Right cardiac atrium (tissue), 5 donors: ENCODE results near the gene MAP2K6. TPM values are rescaled to one million over a fixed set of nuclear protein-coding genes. Genes with fewer than 3 reads are reported as not detected.

ENCODE experiments used
- ATAC-seq, 2 donors: fragments of 200-7000 bp; cut with Tn5 transposase; one replicate each; pipeline versions ENCODE4 v1.8.0 to v1.9.1; 2020; ENCODE audit warnings: moderate library complexity in 2 of 2, mild to moderate bottlenecking in 1 of 2
- DNase-seq, 3 donors: peaks; one replicate each; pipeline ENCODE4 v3.0.0-alpha.2; 2020
- H3K27ac ChIP-seq: one replicate; pipeline ENCODE4 v1.5.1; 2013; ENCODE audit warnings: mild to moderate bottlenecking, low read length, control low read depth, moderate library complexity
- H3K27me3 ChIP-seq: one replicate; pipeline ENCODE4 v1.6.1; 2013; ENCODE audit not compliant: control insufficient read depth, insufficient read depth
- H3K4me1 ChIP-seq: one replicate; pipeline ENCODE4 v1.6.1; 2013; ENCODE audit warnings: low read length; ENCODE audit not compliant: control insufficient read depth, insufficient read depth
- H3K4me3 ChIP-seq: one replicate; pipeline ENCODE4 v1.5.1; 2013; ENCODE audit warnings: low read length, control low read depth
- H3K9me3 ChIP-seq: one replicate; pipeline ENCODE4 v1.6.1; 2013; ENCODE audit warnings: low read length; ENCODE audit not compliant: control insufficient read depth
- WGBS: extraction: QIAGEN DNeasy Blood & Tissue Kit; methylation state at CpG from one replicate; pipeline ENCODE4 v1.1.7; 2013; 5-methylcytosine and 5-hydroxymethylcytosine counted together
- intact Hi-C, 4 donors: fragments of 100-400 bp; cut with DNase I; formaldehyde crosslinking; loops; one replicate each; pipeline versions ENCODE4 v1.11.0 to v1.14.0; 2022 to 2023
- polyA plus RNA-seq: library from polyadenylated mRNA; stranded (reverse); fragments of 200-250 nt; gene quantifications from one replicate; pipeline ENCODE4 v1.2.3, GENCODE V29; 2013
- total RNA-seq, 4 donors: library from RNA; stranded (reverse); fragmentation: NEBNext Ultra II Directional; extraction: Animal tissue kit (Norgen Biotek cat#: 25700); gene quantifications; one replicate each; pipeline ENCODE4 v1.2.1, GENCODE V29; 2021
- donor health status: healthy with polysubstance abuse.
- donor health status: DM: no; HTN: yes; CAD: no.
- donor health status: DM: no; HTN: no; CAD: no.
- donor health status: DM: no; HTN: yes; CAD: no; lungs with severe emphysema.
- donor health status: DM: yes; HTN: yes; CAD: no.

MAP2K6 gene
- total and polyA plus RNA-seq, 5 donors, result 0.72 to 4.1 (median 2.5) TPM

DNA sequence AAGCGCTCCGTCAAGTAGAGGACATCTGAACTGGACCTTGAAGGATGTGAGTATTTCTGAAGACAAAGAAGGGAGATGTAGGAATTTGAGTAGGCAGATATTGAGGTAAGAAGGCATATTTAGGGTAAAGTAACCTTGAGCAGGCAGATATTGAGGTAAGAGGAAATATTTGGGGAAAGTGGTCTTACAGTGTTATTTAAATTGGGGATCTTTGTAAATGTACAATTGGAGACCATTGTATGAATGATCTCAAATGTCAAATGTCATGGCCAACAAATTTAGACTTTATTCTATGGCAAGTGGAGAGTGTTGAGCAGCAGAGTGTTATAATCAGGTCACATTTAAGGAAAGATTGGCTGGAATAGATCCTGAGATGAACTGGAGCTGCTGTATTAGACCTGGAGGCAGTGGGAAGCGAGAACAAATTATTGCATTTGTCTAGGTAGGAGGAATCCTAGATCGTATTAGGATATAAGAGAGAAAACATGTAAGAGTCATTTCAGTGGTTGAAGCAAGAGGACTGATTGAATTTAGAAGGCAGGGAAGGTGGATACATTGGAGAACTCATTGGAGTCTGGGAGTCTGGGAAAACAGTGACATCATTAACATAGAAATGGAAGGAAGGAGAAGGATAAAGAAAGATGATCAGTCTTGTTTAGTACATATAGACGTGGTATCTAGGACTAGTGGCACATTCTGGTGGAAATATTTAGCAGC is 165.6 kb downstream of the MAP2K6 start:
- DNase-seq, result no peak
- 82% methylated on average over 5 of the region's 5 CpGs for WGBS
- H3K27me3 ChIP-seq, result no peaks in the 10 kb centered on the region
- intact Hi-C loops, result no loop called here
- H3K4me1 ChIP-seq, result peaks cover 2% of the 10 kb centered on the region
- ATAC-seq, result no peak
- no peak overlapping the region for H3K27ac ChIP-seq
- H3K4me3 ChIP-seq, result no peak overlapping the region
- no peaks in the 10 kb centered on the region for H3K9me3 ChIP-seq

DNA sequence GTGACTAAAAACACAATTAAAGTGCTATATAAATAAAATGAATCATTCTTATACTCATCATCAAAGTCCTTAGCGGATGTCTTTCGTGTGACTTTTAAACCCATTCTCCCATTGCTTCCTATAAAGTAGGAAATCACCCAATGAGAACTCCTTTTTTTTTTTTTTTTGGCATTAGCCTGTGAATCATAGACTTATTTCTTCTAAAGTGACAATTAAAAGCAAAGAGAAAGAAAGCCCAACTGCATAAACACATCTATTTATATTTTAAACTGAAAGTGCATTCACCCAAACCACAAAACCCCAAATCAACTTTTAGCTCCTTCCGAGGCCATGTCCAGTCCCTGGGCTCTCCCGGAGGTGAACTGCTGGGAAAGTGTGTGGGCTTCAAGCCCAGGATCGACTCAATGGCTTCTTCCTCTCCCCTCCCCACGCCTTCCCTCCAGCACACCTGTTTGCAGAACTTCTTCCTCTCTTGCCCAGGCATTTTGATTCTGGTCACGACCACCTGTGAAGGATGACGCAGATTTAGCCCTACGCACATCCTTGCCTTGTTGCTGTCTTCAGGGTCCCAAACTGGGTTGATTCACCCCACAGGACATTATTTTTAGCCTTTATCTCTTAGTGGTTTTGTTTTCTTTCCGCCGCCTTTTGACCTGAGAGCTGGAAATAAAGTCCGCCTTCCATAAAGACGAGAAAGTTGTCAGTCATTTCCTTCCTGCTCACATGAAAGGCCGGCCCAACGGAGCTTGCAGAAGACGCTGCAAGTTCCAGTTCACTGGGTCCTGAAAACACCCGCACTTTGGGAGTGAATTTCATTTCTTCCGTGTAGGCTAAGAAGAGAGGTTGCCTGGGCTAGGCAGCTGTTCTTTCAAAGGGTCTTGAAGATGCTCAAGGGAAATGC is 166.8 kb downstream of the MAP2K6 start:
- ATAC-seq (peak in 1 of 2 donors; percentile 86), DNase-seq (peak in 1 of 3 donors; percentile 27)
- peak overlapping the region; percentile 64 for H3K27ac ChIP-seq
- no peaks in the 10 kb centered on the region for H3K9me3 ChIP-seq
- peak overlapping the region; percentile 33 for H3K4me3 ChIP-seq
- intact Hi-C loops, result no loop called here
- peaks cover 2% of the 10 kb centered on the region for H3K4me1 ChIP-seq
- 47% methylated on average over 18 of the region's 18 CpGs for WGBS
- H3K27me3 ChIP-seq, result no peaks in the 10 kb centered on the region

DNA sequence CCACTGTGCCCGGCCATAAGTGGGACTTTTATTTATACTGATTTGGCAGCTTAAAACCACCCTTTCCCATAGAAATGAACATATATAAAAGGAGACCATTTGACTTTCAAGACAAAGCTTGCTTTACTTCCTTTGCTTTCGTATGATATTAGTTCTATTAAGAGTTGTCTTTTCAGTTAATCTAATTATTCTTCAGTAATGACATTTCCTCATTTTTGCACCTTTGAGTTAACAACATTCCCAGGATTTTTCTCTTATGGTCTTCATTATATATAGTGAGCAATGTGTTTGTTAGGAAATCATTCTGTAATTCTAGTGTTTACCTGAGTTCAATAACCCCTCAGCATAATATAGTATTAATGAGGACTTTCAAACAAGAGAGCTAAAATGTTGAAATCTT is 173.8 kb downstream of the MAP2K6 start:
- Histone ChIP-seq H3K4me3 (no peak overlapping the region), H3K27me3 (no peaks in the 10 kb centered on the region), H3K4me1 (no peaks in the 10 kb centered on the region), H3K27ac (no peak overlapping the region), H3K9me3 (no peaks in the 10 kb centered on the region)
- DNase-seq (no peak), ATAC-seq (no peak)
- WGBS, result 47% methylated on average over 2 of the region's 2 CpGs
- intact Hi-C loops, result no loop called here

DNA sequence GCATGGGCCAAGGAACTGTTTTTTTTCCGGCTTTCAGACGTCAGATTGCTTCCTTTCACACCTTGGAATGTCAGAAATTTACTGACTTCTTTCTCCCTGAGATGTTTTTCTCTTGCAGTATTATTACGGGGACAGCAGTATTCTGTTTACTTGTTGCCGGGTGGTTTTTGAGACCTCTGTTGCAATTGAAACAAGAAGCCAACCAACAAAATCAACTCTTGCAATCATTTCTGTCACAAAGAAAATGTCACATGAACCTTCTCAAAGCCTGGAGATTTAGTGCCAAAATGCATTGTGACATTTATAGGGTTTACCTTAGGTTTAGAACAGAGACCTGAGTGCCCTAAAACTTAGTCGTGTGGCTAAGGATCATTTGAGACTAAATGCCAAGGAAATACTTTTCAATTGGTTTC is 174.3 kb downstream of the MAP2K6 start:
- no peaks in the 10 kb centered on the region for H3K4me1 ChIP-seq
- H3K27me3 ChIP-seq, result no peaks in the 10 kb centered on the region
- no peak for DNase-seq
- intact Hi-C loops, result no loop called here
- no peak for ATAC-seq
- WGBS, result 48% methylated on average over 5 of the region's 5 CpGs
- no peak overlapping the region for H3K27ac ChIP-seq
- H3K4me3 ChIP-seq, result no peak overlapping the region
- no peaks in the 10 kb centered on the region for H3K9me3 ChIP-seq

DNA sequence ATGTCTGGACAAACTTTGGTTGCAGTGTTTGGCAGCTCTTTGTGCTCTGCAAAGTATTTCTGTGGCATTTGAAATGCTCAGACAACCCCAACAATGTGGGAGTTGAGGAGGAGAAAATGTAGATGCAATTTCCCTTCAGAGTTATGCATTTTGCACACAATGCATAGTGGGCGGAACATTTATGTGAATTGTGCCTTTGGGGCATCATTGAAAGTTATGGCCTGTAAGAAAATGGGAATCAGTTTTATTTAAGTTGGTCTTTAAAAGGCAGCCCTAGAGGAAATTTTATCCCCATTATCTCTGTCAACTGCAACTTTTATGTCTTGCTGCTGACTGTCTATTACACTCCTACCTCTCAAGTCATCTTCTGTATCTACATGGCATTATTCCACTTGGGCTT is 176.2 kb downstream of the MAP2K6 start:
- no peaks in the 10 kb centered on the region for H3K27me3 ChIP-seq
- ATAC-seq, result no peak
- 95% methylated on average over 1 of the region's 1 CpG for WGBS
- intact Hi-C loops, result no loop called here
- H3K9me3 ChIP-seq, result no peaks in the 10 kb centered on the region
- H3K4me3 ChIP-seq, result no peak overlapping the region
- no peaks in the 10 kb centered on the region for H3K4me1 ChIP-seq
- no peak overlapping the region for H3K27ac ChIP-seq
- no peak for DNase-seq

DNA sequence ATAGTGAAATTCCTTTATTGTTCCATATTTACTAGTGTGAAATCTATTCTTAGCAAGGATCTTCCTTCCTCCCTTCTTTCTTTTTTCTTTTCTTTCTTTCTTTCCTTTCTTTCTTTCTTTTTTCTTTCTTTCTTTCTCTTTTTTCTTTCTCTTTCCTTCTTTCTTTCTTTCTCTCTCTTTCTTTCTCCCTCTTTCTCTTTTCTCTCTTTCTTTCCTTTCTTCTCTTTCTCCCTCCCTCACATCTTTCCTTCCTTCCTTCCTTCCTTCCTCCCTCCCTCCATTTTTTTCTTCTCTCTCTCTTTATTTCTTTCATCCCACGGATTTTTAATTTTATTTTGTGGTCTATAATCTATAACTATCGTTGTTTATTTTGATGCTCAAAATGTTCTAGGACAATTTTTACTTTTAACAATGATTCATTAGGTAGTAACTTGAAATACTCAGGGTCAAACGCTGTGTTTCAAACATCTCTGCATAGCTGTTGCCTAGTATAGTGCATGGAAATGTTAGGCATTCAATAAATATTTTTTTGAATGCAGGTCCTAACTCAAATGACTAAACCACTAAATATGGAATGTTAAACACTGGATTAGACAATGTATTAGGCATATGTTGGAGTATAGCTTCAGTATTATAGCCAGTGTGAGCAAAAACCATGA is 178.3 kb downstream of the MAP2K6 start:
- H3K27ac ChIP-seq, result no peak overlapping the region
- H3K27me3 ChIP-seq, result no peaks in the 10 kb centered on the region
- H3K9me3 ChIP-seq, result no peaks in the 10 kb centered on the region
- ATAC-seq (no peak), DNase-seq (no peak)
- H3K4me1 ChIP-seq, result no peaks in the 10 kb centered on the region
- 60% methylated on average over 3 of the region's 3 CpGs for WGBS
- intact Hi-C loops, result no loop called here
- H3K4me3 ChIP-seq, result no peak overlapping the region

DNA sequence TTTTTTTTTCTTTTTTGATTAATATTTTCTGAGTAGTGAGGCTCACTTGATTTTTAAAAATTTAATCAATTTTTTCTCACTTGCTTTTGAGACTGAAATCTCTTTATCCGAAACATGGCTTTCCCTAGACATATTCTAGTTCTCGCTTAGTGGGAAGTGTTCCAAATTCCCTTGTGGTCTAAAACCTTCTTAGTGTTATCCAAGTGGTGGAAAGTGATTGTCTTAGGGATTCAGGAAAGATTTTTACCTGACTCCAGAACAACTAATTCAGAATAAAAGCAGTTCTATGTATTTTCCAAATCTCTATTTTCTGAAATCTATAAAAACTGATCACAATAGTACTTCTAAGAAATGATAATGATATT is 178.8 kb downstream of the MAP2K6 start:
- ATAC-seq (no peak), DNase-seq (no peak)
- no peaks in the 10 kb centered on the region for H3K9me3 ChIP-seq
- H3K4me3 ChIP-seq, result no peak overlapping the region
- no peaks in the 10 kb centered on the region for H3K4me1 ChIP-seq
- no peak overlapping the region for H3K27ac ChIP-seq
- 96% methylated on average over 2 of the region's 2 CpGs for WGBS
- intact Hi-C loops, result no loop called here
- H3K27me3 ChIP-seq, result no peaks in the 10 kb centered on the region

DNA sequence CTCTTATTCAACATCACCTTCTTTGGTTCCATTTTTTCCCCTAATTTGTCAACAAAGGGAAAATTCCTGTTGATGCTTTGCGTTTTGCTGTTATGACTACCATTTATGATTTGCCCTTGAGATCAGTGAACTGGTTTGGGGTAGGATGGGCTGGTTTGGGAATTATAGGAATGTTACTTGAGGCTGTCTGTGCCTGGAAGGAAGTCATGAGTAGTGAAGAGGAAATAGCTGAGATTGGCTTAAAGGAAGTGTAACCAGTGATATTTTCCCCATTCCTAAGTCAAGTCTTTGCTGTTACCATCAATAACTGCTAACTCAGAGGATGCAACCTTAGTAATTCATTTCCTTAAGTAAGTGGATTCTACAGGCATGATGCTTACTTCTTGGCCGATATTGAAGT is 179.2 kb downstream of the MAP2K6 start:
- no peak overlapping the region for H3K27ac ChIP-seq
- H3K9me3 ChIP-seq, result no peaks in the 10 kb centered on the region
- 78% methylated on average over 2 of the region's 2 CpGs for WGBS
- no peaks in the 10 kb centered on the region for H3K27me3 ChIP-seq
- no peak for ATAC-seq
- no peaks in the 10 kb centered on the region for H3K4me1 ChIP-seq
- no peak overlapping the region for H3K4me3 ChIP-seq
- intact Hi-C loops, result no loop called here
- no peak for DNase-seq

DNA sequence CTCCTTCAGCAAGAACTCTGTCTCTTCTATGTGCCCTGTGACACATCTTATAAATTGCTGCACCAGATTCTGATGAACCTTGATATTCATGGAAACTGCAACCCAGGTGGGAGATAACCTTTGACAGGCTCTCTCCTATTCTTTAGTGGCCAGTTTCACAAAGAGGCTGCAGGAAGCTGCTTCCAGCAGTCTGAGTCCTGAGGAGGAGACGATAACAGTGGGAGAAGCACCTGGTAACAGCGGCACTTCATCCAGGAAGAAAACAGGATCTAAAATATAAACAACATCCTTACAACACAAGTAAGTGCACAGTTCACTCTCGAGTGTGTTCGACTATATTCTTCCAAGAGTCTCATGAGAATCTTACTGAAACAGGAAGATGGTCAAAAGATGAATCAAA is 180.1 kb downstream of the MAP2K6 start:
- Histone ChIP-seq H3K4me1 (no peaks in the 10 kb centered on the region), H3K27me3 (no peaks in the 10 kb centered on the region), H3K4me3 (no peak overlapping the region), H3K9me3 (no peaks in the 10 kb centered on the region), H3K27ac (no peak overlapping the region)
- 53% methylated on average over 4 of the region's 4 CpGs for WGBS
- intact Hi-C loops, result no loop called here
- ATAC-seq, result no peak
- no peak for DNase-seq

DNA sequence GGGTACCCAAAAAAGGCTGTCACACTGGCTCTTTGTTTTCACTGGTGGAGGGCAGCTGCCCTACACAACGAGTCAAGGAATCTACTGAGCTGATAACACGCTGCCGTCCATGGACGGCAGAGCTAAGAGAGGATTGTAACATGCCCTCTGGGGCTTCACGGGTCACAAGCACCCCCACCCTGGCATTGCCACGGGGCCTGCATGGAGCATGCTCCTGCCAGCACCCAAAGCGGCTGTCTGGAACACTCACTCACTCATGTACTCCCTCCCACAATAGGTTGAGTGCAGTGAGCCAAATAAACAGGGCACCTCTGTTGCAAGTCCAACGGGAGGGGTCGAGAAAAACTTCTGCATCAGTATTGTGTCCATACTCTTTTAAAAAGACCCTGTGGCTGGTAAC is 181.6 kb downstream of the MAP2K6 start:
- Histone ChIP-seq H3K9me3 (no peaks in the 10 kb centered on the region), H3K4me3 (no peak overlapping the region), H3K4me1 (no peaks in the 10 kb centered on the region), H3K27me3 (no peaks in the 10 kb centered on the region), H3K27ac (no peak overlapping the region)
- ATAC-seq (no peak), DNase-seq (no peak)
- intact Hi-C loops, result no loop called here
- WGBS, result 66% methylated on average over 9 of the region's 9 CpGs
